K562 (cell line): ENCODE measurements around the gene GRXCR2. TPM values are rescaled to one million over a fixed set of nuclear protein-coding genes. Genes with fewer than 3 reads are reported as not detected.

ENCODE experiments used
- ATAC-seq: fragments of 200-7000 bp; cut with Tn5 transposase; 3 replicates; pipeline ENCODE4 v1.9.1; 2020; ENCODE audit warnings: moderate library complexity
- BruUV-seq: library from RNA; stranded (reverse); fragments of 400-500 nt; replicated peaks from 2 replicates; lab custom pipeline; 2021; lab: Mats Ljungman, UMichigan
- CTCF ChIA-PET: fragments of 300-600 bp; formaldehyde crosslinking; extraction: SDS; loops from one replicate; lab custom pipeline; 2021; ENCODE audit warnings: low intra/inter-chr PET ratio; lab: Yijun Ruan, JAX
- POLR2A ChIA-PET: fragments of 300-600, 350-650 bp; sonication (Branson Sonifier 250); formaldehyde crosslinking; extraction: SDS; loops from one replicate; lab custom pipeline; 2021; ENCODE audit warnings: antibody characterized with exemption, inconsistent platforms; lab: Yijun Ruan, JAX
- DNase-seq, 4 experiments: peaks; one replicate each; pipeline versions ENCODE4 v3.0.0 to v3.0.0-alpha.2; 2011 to 2018; ENCODE audit warnings: low spot score in 3 of 4, mixed read lengths in 3 of 4; ENCODE audit errors: extremely low read depth in 1 of 4
- FAIRE-seq: peaks from 2 replicates; lab custom pipeline; 2011; peaks lifted over from hg19 to GRCh38; lab: Jason Lieb, UNC
- H2AFZ ChIP-seq: 2 replicates; pipeline ENCODE4 v1.6.0; 2011; ENCODE audit warnings: low read depth, low read length, control low read depth, inconsistent platforms
- H3K27ac ChIP-seq: fragments of 200-600 bp; 3 replicates; pipeline ENCODE4 v1.8.0; 2011; ENCODE audit warnings: low read depth, mild to moderate bottlenecking, control low read depth, inconsistent platforms, low read length, moderate library complexity, mixed read lengths; ENCODE audit errors: extremely low read depth
- H3K27me3 ChIP-seq, 2 experiments: fragments of 300-600 bp in 1 of 2; 2 replicates in 1 of 2; 3 replicates in 1 of 2; pipeline versions ENCODE4 v1.6.0 to v1.8.0; 2011; ENCODE audit warnings: inconsistent platforms in 2 of 2, low read length in 2 of 2, mild to moderate bottlenecking in 1 of 2, mixed read lengths in 1 of 2, moderate library complexity in 1 of 2; ENCODE audit not compliant: control insufficient read depth in 2 of 2, insufficient read depth in 2 of 2
- H3K36me3 ChIP-seq: fragments of 300-600 bp; 3 replicates; pipeline ENCODE4 v1.8.0; 2011; ENCODE audit warnings: mild to moderate bottlenecking, low read length, inconsistent platforms; ENCODE audit not compliant: control insufficient read depth, insufficient read depth
- H3K4me1 ChIP-seq, 2 experiments: fragments of 200-600 bp in 1 of 2; replicated peaks in 1 of 2; 2 replicates in 1 of 2; 3 replicates in 1 of 2; pipeline versions ENCODE4 v1.5.1 to v1.8.0; 2011; ENCODE audit warnings: inconsistent platforms in 2 of 2, low read length in 2 of 2, mild to moderate bottlenecking in 1 of 2, mixed read lengths in 1 of 2, moderate library complexity in 1 of 2; ENCODE audit not compliant: control insufficient read depth in 2 of 2, insufficient read depth in 2 of 2
- H3K4me2 ChIP-seq: 2 replicates; pipeline ENCODE4 v1.6.1; 2011; ENCODE audit warnings: low read length, control low read depth, inconsistent platforms, mixed read lengths; ENCODE audit not compliant: insufficient read depth
- H3K4me3 ChIP-seq: fragments of 200-600 bp; sonication (generic), shearing (Covaris generic); 2 replicates; pipeline ENCODE4 v1.5.1; 2016; ENCODE audit warnings: control low read depth, inconsistent platforms
- H3K79me2 ChIP-seq: fragments of 200-600 bp; 3 replicates; pipeline ENCODE4 v1.8.0; 2011; ENCODE audit warnings: low read length, inconsistent platforms; ENCODE audit not compliant: control insufficient read depth, insufficient read depth
- H3K9ac ChIP-seq, 2 experiments: 2 replicates each; pipeline versions ENCODE4 v1.6.0 to v1.6.1; 2011; ENCODE audit warnings: low read depth in 2 of 2, low read length in 2 of 2, control low read depth in 1 of 2, inconsistent platforms in 1 of 2, mild to moderate bottlenecking in 1 of 2, mixed read lengths in 1 of 2; ENCODE audit not compliant: insufficient read depth in 1 of 2
- H3K9me1 ChIP-seq: one replicate; pipeline ENCODE4 v1.6.0; 2011; ENCODE audit warnings: inconsistent platforms, mild to moderate bottlenecking, low read length, moderate library complexity; ENCODE audit not compliant: control insufficient read depth, insufficient read depth
- H3K9me3 ChIP-seq: replicated peaks from 2 replicates; pipeline ENCODE4 v1.5.1; 2011; ENCODE audit warnings: low read depth, low read length, inconsistent platforms; ENCODE audit not compliant: control insufficient read depth, insufficient read depth
- H4K20me1 ChIP-seq: replicated peaks from 2 replicates; pipeline ENCODE4 v1.6.1; 2011; ENCODE audit warnings: low read length, inconsistent platforms, mixed read lengths; ENCODE audit not compliant: control insufficient read depth, insufficient read depth
- BDP1 ChIP-seq: IDR thresholded peaks from 3 replicates; pipeline ENCODE4 v1.6.1; 2011; ENCODE audit not compliant: insufficient read length, insufficient read depth
- DLX4 ChIP-seq: fragments of 250-450 bp; sonication (Bioruptor Pico); IDR thresholded peaks from 2 replicates; pipeline ENCODE4 v1.6.1; 2021; ENCODE audit warnings: mild to moderate bottlenecking
- IRF9 ChIP-seq: fragments of 450-650 bp; IDR thresholded peaks from 2 replicates; pipeline ENCODE4 v1.6.1; 2016; ENCODE audit warnings: missing biosample characterization, missing genetic modification characterization
- JUND ChIP-seq, 2 experiments: IDR thresholded peaks; 2 replicates in 1 of 2; 3 replicates in 1 of 2; pipeline ENCODE4 v1.6.1; 2011; ENCODE audit warnings: borderline replicate concordance in 2 of 2, low read depth in 2 of 2, low read length in 2 of 2, improper control_type of control experiment in 1 of 2, missing biosample characterization in 1 of 2, missing genetic modification characterization in 1 of 2, missing genetic modification reagents in 1 of 2
- PCBP1 ChIP-seq: fragments of 200-400 bp; formaldehyde crosslinking; IDR thresholded peaks from 2 replicates; pipeline ENCODE4 v1.6.1; 2018; ENCODE audit warnings: mild to moderate bottlenecking, low read depth, low read length; ENCODE audit not compliant: poor library complexity, severe bottlenecking
- RBFOX2 ChIP-seq: fragments of 200-400 bp; formaldehyde crosslinking; IDR thresholded peaks from 2 replicates; pipeline ENCODE4 v1.6.1; 2017; ENCODE audit warnings: low read depth, mild to moderate bottlenecking, low read length, moderate library complexity
- SMC3 ChIP-seq: conservative IDR thresholded peaks from 2 replicates; pipeline ENCODE4 v1.6.1; 2011; ENCODE audit warnings: low read depth, low read length, improper control_type of control experiment; ENCODE audit not compliant: insufficient read depth
- SREBF1 ChIP-seq: fragments of 150-350 bp; IDR thresholded peaks from 2 replicates; pipeline ENCODE4 v1.6.1; 2014; ENCODE audit warnings: antibody characterized with exemption, low read depth, low read length, borderline replicate concordance
- TFE3 ChIP-seq: fragments of 450-650 bp; formaldehyde crosslinking; IDR thresholded peaks from 2 replicates; pipeline ENCODE4 v1.4.0; 2020; ENCODE audit warnings: mild to moderate bottlenecking, mixed read lengths
- YY1 ChIP-seq, 3 experiments: IDR thresholded peaks; 2 replicates each; pipeline ENCODE4 v1.6.1; 2011; ENCODE audit warnings: low read length in 2 of 3, mild to moderate bottlenecking in 2 of 3, moderate library complexity in 2 of 3, borderline replicate concordance in 1 of 3, control low read depth in 1 of 3, low read depth in 1 of 3; ENCODE audit not compliant: insufficient read depth in 3 of 3, insufficient replicate concordance in 2 of 3, control insufficient read depth in 1 of 3, insufficient read length in 1 of 3; ENCODE audit errors: extremely low read depth in 1 of 3
- ZBTB26 ChIP-seq: fragments of 450-650 bp; formaldehyde crosslinking; IDR thresholded peaks from 2 replicates; pipeline ENCODE4 v1.4.0; 2022; ENCODE audit warnings: missing genetic modification characterization
- ZNF124 ChIP-seq: sonication (generic); formaldehyde crosslinking; IDR thresholded peaks from 2 replicates; pipeline ENCODE4 v1.8.1; 2022; ENCODE audit warnings: missing genetic modification reagents
- ZNF232 ChIP-seq: sonication (generic); formaldehyde crosslinking; IDR thresholded peaks from 2 replicates; pipeline ENCODE4 v1.8.0; 2022; ENCODE audit warnings: mild to moderate bottlenecking, missing genetic modification reagents
- ZNF277 ChIP-seq: fragments of 250-450 bp; sonication (Bioruptor Pico); IDR thresholded peaks from 2 replicates; pipeline ENCODE4 v1.8.0; 2022; ENCODE audit warnings: inconsistent platforms, mild to moderate bottlenecking, moderate library complexity, borderline replicate concordance
- ZNF561 ChIP-seq: fragments of 450-650 bp; formaldehyde crosslinking; conservative IDR thresholded peaks from 2 replicates; pipeline ENCODE4 v1.4.0; 2020; ENCODE audit warnings: mild to moderate bottlenecking, moderate library complexity
- WGBS: fragments of 100-300 bp; shearing (Covaris generic); methylation state at CpG from one replicate; pipeline ENCODE4 v1.1.6; 2016; ENCODE audit warnings: low coverage, mixed read lengths; ENCODE audit not compliant: insufficient coverage; ENCODE audit errors: missing lambda C conversion rate; 5-methylcytosine and 5-hydroxymethylcytosine counted together
- in situ Hi-C: fragments of 300-500 bp; cut with MboI; formaldehyde crosslinking; loops from 4 replicates; pipeline ENCODE4 v1.15.0; 2018; ENCODE audit warnings: inconsistent platforms, mixed read lengths
- intact Hi-C: fragments of 100-400 bp; cut with micrococcal nuclease; formaldehyde crosslinking; loops from 2 replicates; pipeline ENCODE4 v1.14.2; 2022
- polyA plus RNA-seq, 8 experiments: library from polyadenylated mRNA; depleted of rRNA in 4 of 8; stranded (reverse) in 5 of 8; unstranded in 3 of 8; fragments of >200 nt; fragmentation: Nextera tagmentation in 2 of 8; fragmentation: Illumina TruSeq in 1 of 8; extraction: Ambion mirVana in 2 of 8; extraction: Trizol in 1 of 8; gene quantifications; 2 replicates each; pipeline versions ENCODE4 v1.2.1 to v1.2.3, GENCODE V29; 2011 to 2014; ENCODE audit warnings: inconsistent platforms in 1 of 8, missing spikeins in 1 of 8
- total RNA-seq, 7 experiments: library from RNA; depleted of rRNA in 6 of 7; stranded (reverse); fragments of >200 nt in 6 of 7; fragmentation: Illumina TruSeq in 2 of 7; extraction: Trizol in 2 of 7; gene quantifications; 2 replicates each; pipeline versions ENCODE4 v1.2.1 to v1.2.3, GENCODE V29; 2011 to 2021; ENCODE audit warnings: low replicate concordance in 1 of 7

GRXCR2 gene
- total and polyA plus RNA-seq, 9 of the 15 experiments (the other 6 are each of a cell fraction or from before 2014, with no cell fraction given), result not detected

DNA sequence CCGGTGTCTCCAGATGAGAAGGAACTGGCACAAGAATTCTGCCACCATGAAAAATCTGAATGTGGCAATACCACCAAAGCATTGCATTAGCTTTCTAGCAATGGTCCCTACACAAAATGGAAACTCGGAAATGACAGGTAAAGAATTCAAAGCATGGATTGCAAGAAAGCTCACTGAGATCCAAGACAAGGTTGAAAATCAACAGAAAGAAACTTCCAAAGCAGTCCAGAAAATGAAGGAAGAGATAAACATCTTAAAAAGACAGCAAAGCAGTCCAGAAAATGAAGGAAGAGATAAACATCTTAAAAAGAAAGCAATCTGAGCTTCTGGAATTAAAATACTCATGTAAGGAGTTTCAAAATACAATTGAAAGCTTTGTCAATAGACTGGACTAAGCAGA, 16.8 kb upstream of the GRXCR2 start:
- Histone ChIP-seq H3K9ac (no peak overlapping the region), H2AFZ (no peak overlapping the region), H4K20me1 (no peaks in the 10 kb centered on the region), H3K4me2 (no peak overlapping the region), H3K4me1 (no peaks in the 10 kb centered on the region), H3K36me3 (no peaks in the 10 kb centered on the region), H3K9me1 (no peaks in the 10 kb centered on the region), H3K4me3 (no peak overlapping the region), H3K79me2 (no peaks in the 10 kb centered on the region), H3K27me3 (no peaks in the 10 kb centered on the region), H3K9me3 (no peaks in the 10 kb centered on the region; the same call in 1 of the 2 replicates), H3K27ac (no peak overlapping the region)
- no TSS peak for BruUV-seq
- in situ Hi-C loops, result loop anchor here (5.0 to 10.0 kb wide), 2 partner anchors 57 to 205 kb away; no protein-coding TSS in a partner anchor
- CTCF ChIA-PET, result no interaction called here
- DNase-seq, result no peak
- no peak for ATAC-seq
- 22% methylated on average over 2 of the region's 2 CpGs for WGBS
- POLR2A ChIA-PET, result interaction anchor here (0.8 kb wide), 1 partner anchor 159 kb away, joined by 3 read pairs; no protein-coding TSS in a partner anchor
- intact Hi-C loops, result loop anchor here (2.0 kb wide), 1 partner anchor 1685 kb away; no protein-coding TSS in a partner anchor
- FAIRE-seq, result no peak
- TF ChIP-seq SMC3, result no peak
- TF ChIP-seq PCBP1, result no peak
- no peak for TF ChIP-seq ZNF277
- no peak for TF ChIP-seq JUND (IDR thresholded peaks at IDR 0.05; ENCODE audit: borderline replicate concordance, low read depth, low read length)
- no peak for TF ChIP-seq JUND (tag; IDR thresholded peaks at IDR 0.05; ENCODE audit: borderline replicate concordance, low read depth, low read length)
- no peak for TF ChIP-seq DLX4 (CRISPR knock-in tag)
- TF ChIP-seq TFE3 (CRISPR knock-in tag), result no peak
- TF ChIP-seq SREBF1, result no peak
- TF ChIP-seq ZBTB26 (CRISPR knock-in tag), result no peak
- no peak for TF ChIP-seq YY1 (IDR thresholded peaks at IDR 0.05; ENCODE audit: borderline replicate concordance in 1 of 3, control insufficient read depth in 1 of 3, extremely low read depth in 1 of 3, insufficient read depth in 3 of 3, insufficient read length in 1 of 3, insufficient replicate concordance in 2 of 3, low read depth in 1 of 3, low read length in 2 of 3)
- no peak for TF ChIP-seq ZNF124 (CRISPR knock-in tag)
- TF ChIP-seq BDP1, result no peak
- TF ChIP-seq RBFOX2, result no peak
- no peak for TF ChIP-seq ZNF561
- no peak for TF ChIP-seq ZNF232 (CRISPR knock-in tag)
- no peak for TF ChIP-seq IRF9 (tag)
